ENCODE data around the gene NOL12.
"Not testable (repeated sequence)": the region's sequence is repeated elsewhere in the genome, so short reads cannot be mapped to it uniquely, and the experiment has no call there.

The NOL12 gene

DNA sequence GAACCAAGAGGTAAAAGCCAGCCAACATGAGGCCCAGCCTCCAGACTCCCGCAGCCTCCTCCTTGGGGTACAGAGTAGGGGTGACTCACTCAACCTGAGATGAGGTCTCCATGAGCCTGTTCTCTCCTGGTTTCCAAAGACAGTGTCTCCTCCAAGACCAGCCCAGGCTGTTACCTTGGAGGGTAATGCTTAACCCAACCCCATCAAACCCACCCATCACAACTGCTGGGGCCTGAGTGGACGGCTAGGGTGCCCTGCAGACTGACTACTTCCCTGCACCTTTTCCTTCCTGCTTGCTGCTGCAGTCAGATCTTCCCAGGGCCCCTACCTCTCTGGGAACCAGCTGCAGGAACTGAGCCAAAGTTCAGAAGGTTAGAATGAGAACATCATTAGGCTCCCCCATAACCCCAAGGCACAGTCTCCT, 5.1 kb upstream of the NOL12 start:
- no peak for DNase-seq

DNA sequence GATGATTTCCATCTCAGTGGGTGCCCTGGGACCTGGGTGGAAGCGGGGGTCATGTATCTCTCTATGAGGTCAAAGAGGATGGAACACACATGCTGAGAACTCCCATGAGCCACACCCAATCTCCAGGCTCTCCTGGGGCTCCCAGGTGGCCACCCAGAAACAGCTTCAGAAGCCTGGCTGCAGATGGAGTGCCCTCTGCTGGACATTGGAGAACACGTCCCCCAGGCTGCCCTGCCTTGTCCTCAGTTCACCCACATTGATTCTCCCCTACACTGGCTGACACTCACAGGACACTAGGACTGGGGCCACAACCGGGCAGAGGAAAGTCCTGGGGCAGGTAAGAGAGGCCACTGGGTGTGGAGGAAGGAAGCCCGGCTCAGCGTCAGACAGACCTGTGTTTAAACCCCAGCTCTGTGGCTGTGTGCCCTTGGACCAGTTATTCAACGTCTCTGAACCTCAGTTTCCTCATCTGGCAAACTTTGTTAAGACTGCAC, 4.5 kb upstream of the NOL12 start:
- DNase-seq: peak; percentile 69

DNA sequence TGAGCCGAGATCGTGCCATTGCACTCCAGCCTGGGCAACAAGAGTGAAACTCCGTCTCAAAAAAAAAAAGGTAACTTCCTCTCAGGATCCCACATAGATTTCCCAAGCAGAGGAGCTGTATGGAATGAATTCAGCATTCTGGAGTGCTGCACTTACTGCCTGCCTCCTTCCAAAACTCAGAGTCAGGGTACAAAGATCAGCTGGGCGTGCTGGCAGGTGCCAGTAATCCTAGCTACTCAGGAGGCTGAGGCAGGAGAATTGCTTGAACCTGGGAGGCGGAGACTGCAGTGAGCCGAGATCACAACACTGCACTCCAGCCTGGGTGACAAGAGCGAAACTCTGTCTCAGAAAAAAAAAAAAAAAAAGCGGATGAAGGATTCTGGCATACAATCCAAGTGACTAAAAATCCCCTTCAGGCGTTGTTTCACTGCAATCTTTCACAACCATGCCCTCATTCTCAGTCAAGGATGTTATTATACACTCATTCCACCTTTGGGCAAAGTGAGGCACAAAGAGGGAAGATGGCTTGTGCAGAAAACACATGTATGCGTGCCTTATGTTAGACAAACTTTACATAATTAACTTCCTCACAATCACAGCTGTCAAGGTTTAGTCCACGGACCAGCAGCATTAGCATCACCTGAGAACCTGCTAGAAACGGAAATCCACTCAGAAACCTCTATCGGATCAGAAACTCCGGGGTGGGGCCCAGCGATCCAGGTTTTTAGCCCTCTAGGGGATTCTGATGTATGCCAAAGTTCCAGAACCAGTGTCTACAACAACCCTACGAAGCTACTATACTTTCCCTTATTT, 1.1 kb upstream of the NOL12 start:
- DNase-seq: peak; percentile 9

DNA sequence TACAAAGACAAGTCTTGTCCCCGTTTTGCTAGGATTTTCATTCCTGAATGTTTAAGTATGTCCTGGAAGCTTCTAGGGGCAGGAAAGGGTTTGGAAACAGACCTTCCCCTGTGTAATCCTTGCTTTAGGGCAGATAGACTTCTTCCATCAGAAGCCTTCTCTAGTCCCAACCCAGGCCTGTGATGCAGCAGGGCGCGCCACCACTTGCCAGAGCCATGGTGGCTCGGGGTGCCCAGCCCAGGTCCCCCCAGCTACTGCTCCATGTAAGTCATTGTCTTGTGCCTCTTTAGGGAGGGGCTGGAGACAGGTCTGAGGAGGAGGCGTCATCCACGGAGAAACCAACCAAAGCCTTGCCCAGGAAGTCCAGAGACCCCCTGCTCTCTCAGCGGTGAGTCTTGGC, 4.3 kb downstream of the NOL12 start:
- DNase-seq: no peak

DNA sequence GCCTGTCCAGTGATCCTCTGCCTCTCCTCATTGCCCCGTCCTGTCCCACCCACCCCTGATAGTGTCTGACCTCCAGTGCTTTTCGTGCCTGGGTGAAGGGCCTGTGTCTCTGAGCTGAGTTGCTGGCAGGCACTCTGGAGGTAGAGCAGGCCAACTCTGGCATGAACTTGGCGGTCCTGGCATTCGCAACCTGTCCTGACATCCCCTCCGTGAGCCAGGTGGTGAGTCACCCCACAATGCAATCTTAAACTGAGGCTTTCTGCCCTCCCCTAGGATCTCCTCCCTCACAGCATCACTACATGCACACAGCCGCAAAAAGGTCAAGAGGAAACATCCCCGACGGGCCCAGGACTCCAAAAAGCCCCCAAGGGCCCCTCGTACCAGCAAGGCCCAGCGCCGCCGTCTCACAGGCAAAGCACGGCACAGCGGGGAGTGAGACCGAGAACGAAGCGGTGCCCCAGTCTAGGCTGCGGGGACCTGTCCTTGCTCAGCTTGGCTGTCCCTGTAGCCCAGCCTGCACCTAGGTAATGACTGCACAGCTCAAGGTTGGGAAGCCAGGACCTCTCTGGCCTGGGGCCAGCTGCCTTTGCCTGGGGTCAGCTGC, 4.9 kb downstream of the NOL12 start:
- no peak for DNase-seq

DNA sequence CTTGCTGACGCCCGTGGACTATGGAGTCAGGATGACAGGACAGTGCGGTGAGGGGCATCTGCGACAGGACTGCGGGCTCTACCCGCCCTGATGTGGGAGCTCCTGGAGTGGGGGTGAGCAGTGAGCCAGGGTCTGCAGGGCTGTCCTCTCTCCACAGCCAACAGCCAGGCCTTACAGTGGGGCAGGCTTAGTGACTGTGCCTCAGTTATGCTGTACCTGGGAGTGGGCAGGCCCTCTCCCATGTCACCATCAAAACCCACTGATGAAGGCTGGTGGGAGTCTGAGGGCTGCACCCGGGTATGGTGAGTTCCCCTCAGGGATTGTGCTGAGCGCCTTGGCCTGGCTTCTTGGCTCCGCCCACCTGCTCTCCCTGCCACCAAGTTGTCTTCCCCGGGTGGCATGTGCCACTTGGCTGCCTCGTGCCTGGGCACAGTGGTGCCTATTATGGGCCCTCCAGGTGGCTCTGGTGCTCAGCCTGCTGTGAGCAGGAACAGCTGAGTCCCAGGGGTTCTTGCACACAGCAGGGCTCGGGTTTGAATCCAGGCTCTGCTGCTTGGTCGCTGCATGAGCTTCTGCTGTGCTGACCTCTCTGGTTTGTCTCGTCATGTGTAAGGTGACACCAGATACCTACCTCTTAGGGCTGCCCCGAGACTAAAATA, 6.6 kb downstream of the NOL12 start:
- no peak for DNase-seq

DNA sequence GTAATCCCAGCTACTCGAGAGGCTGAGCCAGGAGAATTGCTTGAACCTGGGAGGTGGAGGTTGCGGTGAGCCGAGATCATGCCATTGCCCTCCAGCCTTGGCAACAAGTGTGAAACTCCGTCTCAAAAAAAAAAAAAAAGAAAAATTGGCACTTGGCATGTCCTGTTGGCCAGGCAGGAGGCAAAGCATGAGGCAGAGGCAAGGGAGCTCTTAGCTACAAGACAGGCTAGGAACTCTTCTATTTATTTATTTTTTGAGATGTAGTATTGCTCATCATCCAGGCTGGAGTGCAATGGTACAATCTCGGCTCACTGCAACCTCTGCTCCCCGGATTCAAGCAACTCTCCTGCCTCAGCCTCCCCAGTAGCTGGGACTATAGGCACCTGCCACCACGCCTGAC, 8.0 kb downstream of the NOL12 start:
- not testable (repeated sequence) for DNase-seq

DNA sequence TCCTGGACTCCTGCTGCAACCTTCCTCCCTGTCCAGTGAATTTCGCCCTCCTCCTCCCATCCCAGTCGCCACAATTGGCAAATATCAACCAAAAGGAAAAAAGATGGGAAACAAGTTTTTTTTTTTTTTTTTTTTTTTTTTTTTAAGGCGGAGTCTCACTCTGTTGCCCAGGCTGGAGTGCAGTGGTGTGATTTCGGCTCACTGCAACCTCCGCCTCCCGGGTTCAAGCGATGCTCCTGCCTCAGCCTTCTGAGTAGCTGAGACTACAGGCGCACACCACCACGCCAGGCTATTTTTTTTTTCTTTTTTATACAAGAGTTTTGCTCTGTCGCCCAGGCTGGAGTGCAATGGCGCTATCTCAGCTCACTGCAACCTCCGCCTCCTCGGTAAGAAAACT, 10.1 kb downstream of the NOL12 start:
- DNase-seq: not testable (repeated sequence)

DNA sequence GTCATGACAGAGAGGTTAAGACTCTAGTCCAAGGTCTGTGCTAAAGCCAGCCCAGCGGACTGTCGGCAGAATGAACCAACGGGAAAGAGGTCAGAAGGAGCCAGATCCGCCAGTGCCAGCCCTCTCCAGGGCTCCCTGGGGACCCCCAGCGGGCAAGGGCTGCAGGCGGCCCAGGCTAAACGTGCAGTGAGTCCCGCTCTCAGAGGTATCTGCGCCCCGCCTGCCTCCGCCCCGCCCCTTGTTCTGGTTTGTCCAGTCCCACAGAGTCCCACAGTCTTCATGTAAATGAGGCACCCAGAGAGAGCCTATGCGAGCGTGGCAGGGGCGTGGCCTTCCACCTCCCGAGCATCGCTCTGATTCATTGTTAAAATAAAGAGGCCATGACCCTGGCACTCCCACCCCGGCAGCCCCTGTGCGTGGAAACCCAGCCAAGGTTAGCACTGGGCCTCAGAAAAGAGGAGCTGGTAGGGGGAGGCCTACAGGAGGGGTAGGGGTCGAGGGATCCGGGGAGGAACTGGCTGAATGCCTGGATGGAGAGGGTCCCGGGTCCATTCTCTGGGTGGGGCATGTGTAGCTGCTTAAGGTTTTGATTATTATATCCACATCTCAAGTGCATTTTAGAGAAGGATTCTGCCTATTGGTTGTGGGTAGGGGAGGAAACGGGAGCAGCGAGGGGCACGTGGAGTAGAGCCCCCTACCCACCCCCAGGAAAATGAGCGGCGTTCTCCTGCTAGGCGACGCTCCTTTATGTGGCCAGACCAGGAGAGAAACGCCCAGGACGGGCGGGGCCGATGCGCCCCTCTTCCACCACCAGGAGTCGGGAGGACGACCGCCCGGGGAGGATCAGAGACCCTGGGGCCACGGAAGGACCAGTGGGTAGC, 10.8 kb downstream of the NOL12 start, which contains the start of gene TRIOBP:
TSS of gene TRIOBP (plus strand) at position 392 of the 881 bp plus-strand sequence. CDS start 4,318 bp downstream, outside the sequence.
- peak; percentile 90 for DNase-seq

DNA sequence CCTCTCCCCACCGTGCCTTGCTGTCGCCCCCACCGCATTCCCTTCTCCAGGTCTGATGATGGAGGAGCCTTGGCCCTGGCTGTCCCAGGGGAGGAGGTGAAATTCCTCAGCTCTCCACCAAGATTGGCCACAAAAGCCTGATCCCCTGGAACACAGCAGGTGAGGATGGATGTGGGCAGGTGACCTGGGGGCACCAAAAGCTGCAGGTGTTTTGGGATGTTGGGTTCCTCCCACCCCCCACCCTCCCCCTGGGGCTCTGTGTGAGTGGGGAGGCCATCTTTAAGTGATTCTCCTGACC, 11.3 kb downstream of the NOL12 start:
- DNase-seq: no peak

DNA sequence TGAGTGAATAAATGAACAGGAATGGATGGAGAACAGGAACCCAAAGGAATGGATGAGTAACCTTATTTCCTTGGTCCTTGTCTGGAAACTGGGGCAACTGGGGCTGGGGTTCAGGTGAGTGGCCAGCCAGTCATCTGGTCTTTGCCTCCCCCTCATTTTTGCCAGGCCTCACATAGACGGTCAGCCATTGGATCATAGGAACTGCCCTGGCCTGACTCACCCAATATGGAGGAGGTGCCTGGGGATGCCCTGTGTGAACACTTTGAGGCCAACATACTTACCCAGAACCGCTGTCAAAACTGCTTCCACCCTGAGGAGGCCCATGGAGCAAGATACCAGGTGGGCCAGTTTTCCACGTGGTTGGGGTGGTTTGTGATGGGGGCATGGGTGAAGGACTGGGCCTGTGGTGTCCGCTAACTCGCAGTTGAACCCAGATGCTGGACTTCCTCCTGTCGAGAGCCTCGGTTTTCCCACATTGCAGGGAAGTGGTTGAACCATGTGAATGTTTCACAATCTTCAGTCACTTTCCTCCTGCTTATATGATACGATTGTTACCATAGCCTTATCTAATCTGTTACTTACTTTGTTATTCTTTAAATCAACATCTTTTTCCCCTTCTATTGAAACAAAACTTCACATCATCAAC, 15.1 kb downstream of the NOL12 start:
- DNase-seq: no peak

DNA sequence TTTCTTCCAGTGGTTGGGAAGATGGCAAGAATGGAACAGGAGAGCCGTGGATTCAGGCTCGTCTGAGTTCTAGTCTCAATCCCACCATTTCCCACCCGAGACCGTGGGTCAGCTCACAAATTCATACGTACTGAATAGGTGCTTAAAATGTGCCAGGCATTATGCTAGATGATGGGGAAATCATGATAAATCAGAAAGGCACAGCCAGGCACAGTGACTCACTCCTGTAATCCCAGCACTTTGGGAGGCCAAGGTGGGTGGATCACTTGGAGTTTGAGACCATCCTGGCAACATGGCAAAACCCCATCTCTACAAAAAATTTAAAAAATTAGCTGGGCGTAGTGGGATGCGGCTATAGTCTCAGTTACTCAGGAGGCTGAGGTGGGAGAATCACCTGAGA, 17.8 kb downstream of the NOL12 start:
- no peak for DNase-seq

DNA sequence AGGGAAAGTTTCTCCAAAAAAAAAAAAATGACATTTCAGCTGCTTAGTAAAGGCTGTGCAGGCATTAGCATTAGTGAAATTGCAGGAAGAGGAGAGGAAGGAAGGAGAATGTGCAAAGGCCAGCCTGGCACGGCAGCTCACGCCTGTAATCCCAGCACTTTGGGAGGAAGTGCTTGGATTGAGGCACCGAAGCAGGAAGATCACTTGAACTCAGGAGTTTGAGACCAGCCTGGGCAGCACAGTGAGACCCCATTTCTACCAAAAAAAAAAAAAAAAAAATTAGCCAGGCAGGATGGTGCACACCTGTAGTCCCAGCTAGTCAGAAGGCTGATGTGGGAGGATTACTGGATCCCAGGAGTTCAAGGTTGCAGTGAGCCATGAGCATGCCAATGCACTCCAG, 18.5 kb downstream of the NOL12 start:
- no peak for DNase-seq

DNA sequence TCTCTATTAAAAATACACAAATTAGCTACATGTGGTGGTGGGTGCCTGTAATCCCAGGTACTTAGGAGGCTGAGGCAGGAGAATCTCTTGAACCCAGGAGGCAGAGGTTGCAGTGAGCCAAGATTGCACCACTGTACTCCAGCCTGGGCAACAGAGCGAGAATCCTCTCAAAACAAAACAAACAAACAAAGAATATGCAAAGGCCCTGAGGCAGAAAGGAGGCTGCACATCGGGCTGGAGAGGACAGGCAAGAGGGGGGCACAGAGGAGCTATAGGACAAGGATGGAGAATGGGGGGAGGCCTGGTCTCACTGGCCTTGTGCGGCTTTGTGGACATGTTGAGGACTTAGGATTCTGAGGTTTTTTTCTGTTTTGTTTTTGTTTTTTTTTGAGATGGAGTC, 19.1 kb downstream of the NOL12 start:
- DNase-seq: no peak

DNA sequence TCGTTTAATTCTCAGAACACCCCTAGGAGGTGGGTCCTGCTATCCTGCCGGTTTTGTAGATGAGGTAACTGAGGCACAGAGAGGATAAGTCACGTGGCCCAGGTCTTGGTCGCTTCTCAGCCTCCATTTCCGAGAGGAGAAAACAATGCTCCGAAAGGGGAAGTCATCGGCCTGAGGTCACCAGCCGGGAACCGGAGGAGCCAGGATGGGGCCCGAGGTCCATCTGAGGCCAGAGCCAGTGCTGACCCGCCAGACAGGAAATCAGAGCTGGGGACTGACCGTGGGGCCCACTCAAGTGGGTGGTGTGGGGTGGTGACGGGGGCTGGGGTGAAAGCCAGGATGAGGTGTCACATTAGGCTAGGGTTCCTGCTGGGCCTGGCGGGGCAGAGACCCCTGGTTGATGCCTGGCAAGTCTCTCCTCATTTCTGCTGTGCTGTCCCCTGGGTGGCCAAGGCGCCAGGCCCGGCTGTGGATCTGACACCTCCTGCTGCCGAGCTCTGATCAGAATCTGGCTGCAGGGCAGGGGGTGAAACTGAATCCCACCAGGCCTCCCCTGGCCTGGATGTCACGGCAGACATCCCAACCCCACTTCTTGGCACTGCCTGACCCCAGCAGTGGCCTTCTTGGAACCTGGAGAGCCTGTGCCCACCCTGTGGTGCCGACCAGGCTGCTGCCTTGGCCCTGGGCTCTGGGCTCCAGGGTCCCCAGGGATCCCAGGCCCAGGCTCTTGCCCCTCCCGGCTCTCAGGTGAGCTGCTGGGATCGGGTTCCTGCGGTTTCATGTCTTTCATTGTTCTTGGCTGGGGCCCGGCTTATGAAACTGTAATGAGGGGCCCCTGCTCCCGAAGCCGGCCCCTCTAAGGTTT, 22.7 kb downstream of the NOL12 start:
- DNase-seq: no peak

DNA sequence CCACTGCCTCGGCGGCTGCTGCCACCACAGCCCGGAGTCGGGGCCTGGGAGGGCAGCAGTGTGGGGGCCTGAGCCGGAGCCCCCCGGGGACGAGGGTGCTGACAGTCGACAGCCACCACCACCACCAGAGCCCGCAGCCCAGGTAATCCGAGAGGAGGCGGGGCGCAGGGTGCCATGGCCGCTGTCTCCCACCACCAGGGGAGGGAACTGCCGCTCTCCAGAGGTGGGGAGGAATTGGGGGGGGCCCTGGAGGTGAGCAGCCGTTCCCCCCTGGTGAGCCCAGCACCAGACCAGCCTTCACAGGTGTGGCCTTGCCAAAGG, 23.3 kb downstream of the NOL12 start:
- DNase-seq: no peak

DNA sequence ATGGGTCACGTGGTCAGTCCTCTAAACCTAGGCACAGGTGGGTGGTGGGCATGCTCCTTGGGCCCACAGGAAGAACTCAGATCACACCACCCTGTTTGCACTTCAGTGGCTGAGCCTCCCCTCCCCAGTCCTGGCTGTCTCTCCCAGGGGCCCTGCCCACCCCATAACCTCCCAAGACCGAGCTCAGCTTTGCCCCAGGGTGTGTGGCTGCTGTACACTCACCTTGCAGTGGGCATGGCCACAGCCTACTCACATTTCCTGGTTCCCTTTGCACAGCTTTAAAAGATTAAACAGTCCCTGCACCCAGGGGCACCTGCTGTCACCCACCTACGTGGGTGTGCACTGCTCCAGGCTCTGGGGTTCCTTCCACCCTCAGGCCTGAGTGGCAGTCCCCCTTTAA, 24.5 kb downstream of the NOL12 start:
- no peak for DNase-seq

DNA sequence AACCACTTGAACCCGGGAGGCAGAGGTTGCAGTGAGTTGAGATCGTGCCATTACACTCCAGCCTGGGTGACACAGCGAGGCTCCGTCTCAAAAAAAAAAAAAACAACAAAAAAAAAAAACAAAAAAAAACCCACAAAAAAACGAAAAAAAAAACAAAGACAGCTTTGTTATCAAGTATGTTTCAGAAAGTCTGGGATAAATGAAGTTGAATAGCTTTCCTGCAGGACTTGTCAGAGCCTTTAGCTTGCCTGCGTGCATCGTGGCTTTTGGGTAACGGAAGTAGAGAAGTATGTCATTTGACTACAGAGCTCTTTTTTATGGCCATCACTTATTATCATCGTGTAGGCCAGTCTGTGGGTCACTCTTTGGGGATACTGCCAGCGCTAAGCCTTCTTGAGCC, 25.3 kb downstream of the NOL12 start:
- DNase-seq: no peak

DNA sequence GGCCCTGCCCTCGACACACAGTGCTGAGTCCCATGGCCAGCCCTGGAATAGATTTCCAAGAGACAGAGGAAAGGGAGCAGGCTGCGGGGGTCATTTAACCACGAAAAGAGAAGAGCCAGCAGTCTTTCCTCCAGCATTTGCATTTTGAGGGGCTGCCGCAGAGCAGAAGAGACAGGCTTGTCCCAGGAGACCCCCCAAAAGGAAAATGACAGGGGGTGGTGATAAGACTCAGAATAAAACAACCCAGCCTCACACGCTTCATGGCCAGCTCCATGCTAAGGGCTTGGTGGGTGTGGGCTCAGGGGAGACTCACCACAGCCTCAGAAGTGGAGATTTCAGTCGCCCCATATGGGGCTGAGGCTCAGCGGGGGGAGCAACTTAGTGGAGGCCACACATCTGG, 27.6 kb downstream of the NOL12 start:
- DNase-seq: no peak

DNA sequence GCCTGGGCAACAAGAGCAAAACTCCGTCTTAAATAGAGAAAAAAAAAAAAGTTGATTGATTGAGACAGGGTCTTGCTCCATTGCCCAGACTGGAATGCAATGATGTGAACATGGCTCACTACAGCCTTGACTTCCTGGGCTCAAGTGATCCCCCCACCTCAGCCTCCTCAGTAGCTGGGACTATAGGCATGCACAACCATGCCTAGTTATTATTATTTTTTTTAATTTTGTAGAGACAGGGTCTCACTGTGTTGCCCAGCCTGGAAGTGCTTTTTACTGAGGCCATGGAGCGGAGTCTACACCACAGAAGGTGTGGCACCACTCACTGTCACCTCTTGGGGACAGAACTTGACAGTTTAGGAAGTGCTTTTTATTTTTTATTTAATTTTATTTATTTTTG, 28.5 kb downstream of the NOL12 start:
- DNase-seq: no peak

DNA sequence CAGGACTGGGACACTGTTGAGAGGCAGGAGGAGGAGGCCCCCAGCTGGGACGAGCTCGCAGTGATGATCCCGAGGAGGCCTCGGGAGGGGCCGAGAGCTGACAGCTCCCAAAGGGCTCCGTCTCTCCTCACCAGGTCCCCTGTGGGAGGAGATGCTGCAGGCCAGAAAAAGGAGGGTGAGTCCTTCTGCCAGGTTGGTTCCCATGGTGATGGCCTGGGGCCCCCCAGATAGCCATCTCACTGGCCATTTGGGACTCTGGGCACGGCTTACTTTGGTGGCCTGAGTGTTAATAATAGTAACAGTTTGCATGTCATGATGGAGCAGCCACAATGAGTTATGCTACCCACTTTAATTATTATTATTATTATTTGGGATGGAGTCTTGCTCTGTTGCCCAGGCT, 29.6 kb downstream of the NOL12 start:
- DNase-seq: no peak

DNA sequence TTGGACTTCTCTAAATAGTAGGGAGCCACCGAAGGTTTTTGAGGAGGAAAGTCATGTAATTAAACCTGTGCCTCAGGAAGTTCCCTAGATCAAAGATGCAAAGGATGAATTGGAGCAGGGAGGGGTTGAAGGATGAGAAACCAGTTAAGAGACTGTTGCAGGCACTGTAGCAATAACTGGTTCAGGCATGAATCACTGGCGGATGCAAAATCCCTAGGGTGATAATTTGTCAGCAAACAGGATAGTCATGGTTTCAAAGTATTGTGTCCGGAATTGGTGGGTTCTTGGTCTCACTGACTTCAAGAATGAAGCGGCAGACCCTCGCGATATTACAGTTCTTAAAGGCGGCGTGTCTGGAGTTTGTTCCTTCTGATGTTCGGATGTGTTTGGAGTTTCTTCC, 30.6 kb downstream of the NOL12 start:
- no peak for DNase-seq

Measured in DMS53 (cell line).